HG03442 (cell line): ENCODE results near the gene REEP3.
"Not testable (repeated sequence)": the region's sequence is repeated elsewhere in the genome, so short reads cannot be mapped to it uniquely, and the experiment has no call there.

Experiments used
- ATAC-seq: cut with Tn5 transposase; IDR thresholded peaks from one replicate; pipeline ENCODE4 v1.9.1; 2021; ENCODE audit warnings: mild to moderate bottlenecking, moderate library complexity; ENCODE audit not compliant: unreplicated experiment

The REEP3 gene, protein sequence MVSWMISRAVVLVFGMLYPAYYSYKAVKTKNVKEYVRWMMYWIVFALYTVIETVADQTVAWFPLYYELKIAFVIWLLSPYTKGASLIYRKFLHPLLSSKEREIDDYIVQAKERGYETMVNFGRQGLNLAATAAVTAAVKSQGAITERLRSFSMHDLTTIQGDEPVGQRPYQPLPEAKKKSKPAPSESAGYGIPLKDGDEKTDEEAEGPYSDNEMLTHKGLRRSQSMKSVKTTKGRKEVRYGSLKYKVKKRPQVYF

DNA sequence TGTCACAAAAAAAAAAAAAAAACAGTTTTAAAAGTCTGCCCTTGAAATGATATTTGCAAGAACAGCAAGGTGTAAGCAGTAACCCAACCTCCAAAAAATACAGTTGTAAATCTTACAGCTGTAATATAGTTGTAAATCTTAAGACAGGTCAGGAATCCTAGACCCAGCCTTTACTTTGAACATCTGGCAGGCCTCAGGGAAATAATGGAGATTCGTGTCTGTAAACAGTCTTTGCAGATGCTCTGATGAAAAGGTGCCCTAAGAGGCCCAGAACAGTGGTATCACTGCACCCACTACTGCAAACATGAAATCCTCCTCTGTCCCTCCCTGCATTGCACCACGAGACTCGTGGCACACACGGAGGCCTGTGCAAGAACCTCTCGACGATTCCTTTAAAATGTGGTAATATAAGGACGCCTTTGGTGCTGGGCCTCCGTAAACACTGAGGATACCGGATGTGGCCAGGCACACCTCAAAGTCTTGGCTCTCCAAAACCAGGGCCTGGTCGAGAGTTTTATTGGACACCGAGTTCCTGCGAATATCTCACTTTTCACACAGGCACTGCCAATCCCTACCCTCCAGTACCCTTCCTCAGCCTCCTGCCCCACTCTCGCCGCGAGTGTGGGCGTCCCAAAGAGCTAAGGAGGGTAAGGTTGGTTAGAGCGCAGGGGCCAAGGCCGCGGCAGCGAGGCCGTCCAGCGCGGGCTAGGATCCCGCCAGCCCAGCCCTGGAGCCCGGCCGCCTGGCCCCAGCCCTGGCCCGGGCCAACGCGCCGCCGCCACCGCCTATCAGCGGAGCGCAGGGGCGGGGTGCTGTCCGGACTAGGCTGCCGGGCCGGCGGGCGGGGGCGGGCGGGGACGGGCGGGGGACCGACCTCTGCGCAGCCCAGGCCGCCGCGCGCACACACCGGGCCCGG lies at the start of gene REEP3:
Gene REEP3 (plus strand): TSS at position 902 of the 916 bp plus-strand sequence. CDS start 145 bp downstream, outside the sequence.
- ATAC-seq: peak; percentile 66

DNA sequence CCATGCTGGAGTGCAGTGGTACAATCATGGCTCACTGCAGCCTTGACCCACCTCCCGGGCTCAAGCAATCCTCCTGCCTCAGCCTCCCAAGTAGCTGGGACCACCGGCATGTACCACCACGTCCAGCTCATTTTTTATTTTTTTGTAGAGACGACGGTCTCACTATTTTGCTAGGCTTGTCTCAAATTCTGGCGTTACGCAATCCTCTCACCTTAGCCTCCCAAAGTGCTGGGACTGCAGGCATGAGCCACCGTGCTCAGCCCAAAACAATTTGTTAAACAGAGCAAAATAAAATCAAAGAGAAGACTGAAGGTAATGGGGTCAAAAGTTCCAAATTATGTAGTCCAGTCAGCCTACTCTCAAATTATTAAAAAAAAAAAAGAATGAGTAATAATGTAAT lies 46.7 kb upstream of the REEP3 start:
- ATAC-seq: no peak

DNA sequence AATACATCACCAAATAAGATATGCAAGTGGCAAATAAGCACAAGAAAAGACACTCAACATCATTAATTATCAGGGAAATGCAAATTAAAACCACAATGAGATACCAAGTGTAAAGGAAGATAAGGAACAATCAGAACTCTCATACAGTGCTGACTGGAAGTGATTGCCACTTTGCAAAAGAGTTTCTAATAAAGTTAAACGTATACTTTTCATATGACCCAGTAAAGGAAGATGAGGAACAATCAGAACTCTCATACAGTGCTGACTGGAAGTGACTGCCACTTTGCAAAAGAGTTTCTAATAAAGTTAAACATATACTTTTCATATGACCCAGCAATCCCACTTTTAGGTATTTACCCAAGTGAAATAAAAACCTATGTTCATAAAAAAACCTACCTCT lies 43.3 kb upstream of the REEP3 start:
- ATAC-seq: no peak

DNA sequence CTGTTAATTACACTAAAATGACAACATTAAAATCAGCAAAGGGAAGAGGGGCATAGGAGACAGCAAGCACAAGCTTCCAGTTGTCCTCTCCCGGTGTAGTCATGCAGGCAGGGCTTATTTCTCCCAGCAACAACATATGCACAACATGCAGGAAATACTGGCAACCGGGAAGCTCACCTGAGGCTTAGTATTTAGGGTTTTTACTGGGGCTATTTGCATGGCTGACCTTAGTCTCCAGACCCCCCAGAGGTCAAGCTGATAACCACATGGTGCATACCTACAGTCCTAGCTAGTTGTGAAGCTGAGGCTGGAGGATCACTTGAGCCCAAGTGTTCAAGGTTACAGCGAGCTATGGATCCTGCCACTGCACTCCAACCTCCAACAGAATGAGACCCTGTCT lies 42.6 kb upstream of the REEP3 start:
- ATAC-seq: no peak

DNA sequence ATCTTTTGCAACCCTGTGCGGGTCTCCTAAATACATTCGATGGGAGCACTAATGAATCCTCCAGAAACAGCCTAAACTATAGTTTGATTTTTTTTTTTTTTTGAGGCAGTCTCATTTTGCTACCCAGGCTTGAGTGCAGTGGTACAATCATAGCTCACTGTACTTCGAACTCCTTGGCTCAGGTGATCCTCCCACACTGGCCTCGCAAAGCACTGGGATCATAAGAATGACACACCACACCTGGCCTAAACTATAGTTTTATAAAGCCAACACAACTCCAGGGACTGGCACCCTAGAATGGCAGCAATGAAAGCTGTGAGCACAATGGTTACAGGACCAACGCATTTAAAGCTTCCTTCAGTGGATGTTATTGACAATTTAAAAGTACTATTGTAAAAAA lies 41.0 kb upstream of the REEP3 start:
- no peak for ATAC-seq

DNA sequence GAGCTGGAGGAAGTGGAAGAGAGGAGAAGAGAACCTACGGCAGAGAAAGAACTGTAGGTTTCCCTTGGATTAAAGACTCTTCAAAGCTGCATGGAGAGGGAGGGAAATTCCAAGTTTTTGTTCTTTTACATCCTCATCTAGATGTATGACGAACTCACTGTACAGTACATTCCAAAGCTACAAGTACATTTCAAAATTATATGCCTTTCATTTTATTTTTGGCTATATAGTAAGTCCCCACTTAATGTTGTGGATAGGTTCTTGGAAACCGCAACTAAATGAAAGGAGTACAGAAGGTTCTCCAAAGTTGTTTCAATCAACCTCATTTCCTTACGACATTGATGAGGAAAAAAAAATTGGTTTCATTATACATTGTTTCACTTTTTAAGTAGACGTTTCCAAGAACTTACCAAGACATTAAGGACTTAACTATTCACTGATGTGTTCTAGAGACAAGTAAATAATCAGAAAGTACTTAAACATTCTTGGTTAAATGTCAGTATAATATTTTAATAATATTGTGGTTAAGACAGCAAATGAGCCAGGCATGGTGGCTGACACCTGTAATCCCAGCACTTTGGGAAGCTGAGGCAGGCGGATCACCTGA lies 39.3 kb upstream of the REEP3 start:
- no peak for ATAC-seq

DNA sequence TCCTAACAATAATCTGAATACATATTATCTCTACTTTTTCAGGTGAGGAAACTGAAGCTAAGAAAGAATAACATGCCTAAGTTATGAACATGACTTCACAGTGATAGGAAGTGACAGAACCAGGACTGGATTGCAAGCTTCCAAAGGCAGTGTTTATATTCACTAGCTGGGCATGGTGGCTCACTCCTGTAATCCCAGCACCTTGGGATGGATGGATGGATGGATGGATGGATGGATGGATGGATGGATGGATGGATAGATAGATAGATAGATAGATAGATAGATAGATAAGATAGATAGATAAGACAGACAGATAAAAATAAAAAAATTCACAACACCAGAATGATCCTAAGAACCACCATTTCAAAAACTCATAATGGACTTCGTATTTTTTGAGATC lies 37.2 kb upstream of the REEP3 start:
- ATAC-seq: no peak

DNA sequence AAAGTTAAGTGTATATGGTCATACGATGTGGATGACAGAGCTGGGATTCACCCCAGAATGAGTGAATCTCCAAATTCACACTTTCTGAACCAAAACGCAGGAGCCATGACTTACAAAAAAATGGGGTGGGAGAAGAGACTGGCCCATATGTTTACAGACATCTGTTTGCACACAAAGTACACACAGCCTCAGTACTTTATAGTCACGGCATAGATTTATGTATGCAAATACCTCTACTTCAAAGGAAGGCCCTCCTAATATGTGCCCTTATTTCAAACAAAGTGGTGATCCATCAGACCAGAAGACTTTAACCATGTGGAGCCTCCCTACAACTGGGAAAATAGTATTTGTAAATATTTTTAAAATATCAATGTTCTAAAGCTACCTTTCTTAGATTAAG lies 33.2 kb upstream of the REEP3 start:
- no peak for ATAC-seq

DNA sequence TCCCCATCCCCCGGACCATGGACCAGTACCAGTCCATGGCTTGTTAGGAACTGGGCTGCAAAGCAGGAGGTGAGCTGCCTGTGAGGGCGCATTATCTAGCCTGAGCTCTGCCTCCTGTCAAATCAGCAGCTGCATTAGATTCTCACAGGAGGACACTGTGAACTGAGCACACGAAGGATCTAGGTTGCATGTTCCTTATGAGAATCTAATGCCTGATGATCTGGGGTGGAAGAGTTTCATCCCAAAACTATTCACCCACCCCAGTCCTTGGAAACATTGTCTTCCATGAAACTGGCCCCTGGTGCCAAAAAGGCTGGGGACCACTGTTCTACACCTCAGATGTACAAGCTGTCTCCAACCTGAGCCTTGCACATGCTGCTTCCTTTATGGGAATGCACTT lies 31.4 kb upstream of the REEP3 start:
- no peak for ATAC-seq

DNA sequence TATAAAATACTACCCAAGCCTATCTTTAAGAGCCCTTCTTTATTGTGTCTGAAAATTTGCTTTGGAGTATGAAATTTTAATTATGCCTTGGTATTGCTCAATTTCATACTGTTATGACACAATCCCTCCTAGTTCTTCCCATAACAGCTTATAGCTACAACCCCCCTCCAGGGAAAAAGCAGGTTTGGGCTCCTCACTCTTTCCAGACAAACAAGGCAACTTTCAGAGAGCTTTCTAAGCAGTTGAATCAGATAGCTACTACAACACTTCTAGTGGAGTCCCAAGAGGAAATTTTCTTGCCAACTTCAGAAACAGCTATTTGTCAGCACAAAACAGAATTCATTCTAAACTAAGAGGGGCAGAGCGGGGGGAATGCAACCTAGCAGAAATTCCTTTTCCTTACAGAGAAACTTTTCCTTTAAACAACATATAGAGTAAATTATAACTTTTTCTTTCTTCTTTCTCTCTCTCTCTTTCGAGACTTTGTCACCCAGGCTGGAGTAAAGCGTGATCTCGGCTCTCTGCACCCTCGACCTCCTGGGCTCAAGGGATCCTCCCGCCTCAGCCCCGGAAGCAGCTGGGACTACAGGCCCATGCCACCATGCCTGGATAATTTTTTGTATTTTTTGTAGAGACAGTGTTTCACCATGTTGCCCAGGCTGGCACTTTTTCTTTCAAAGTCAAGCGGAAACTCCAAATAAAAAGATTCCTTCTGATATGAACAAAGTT lies 29.4 kb upstream of the REEP3 start:
- ATAC-seq: no peak

DNA sequence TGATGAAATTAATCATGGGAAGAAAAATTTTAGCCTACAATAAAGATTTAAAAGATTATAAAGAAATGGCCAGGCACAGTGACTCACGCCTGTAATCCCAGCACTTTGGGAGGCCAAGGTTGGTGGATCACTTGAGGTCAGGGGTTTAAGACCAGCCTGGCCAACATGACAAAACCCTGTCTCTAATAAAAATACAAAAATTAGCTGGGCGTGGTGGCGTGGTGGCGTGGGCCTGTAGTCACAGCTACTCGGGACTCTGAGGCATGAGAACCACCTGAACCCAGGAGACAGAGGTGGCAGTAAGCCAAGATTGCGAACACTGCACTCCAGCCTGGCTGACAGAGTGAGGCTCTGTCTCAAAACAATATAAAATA lies 28.9 kb upstream of the REEP3 start:
- ATAC-seq: not testable (repeated sequence)

DNA sequence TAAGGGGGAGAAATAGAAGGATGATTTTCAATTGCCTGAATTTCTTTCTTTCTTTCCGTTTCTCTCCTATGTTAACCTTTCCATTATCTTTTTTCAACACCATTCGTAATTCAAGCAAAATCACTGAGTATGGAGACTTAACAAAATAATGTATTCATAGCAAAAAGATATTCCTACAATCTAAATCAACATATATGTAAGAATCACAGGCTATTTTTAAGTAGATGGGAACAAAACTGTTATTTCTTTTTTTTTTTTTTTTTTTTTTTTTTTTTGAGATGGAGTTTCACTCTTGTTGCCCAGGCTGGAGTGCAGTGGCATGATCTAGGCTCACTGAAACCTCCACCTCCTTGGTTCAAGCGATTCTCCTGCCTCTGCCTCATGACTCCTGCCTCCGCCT lies 28.2 kb upstream of the REEP3 start:
- no peak for ATAC-seq

DNA sequence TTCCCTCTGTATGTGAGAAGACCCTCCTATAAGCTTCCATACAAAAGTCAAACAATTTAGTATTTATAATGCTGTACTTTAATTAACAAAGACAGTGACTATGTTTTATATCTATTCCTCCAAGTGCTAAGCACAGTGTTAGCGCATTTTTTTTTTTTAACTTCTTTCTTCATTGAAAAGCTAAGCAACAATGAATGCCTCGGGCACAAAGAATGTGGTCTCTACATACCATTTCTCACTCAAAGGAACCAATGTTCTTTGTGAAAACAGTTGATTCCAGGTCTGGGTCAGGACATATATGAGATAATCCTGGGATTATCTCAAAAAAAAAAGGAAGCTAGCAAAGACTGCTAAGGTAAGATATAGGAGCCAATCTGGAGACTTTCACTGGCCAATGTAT lies 26.2 kb upstream of the REEP3 start:
- no peak for ATAC-seq

DNA sequence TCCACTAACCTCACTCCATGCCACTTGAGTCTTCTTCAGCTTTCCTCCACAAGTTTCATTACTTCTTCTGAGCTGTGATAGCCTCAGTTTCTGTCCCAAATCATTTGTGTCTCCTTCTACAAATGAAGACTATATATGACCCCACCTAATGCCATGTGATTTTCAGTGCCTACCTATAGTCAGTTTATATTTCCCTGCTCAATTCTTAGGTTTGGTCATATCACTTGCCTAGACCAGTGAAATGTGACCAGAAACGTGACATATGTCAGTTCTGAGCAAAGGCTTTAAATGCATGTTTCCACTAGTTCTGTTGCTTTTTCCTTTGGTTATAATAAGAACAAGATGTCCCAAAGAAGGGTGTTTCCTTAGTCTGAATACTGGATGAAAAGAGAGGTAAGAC lies 24.6 kb upstream of the REEP3 start:
- no peak for ATAC-seq

DNA sequence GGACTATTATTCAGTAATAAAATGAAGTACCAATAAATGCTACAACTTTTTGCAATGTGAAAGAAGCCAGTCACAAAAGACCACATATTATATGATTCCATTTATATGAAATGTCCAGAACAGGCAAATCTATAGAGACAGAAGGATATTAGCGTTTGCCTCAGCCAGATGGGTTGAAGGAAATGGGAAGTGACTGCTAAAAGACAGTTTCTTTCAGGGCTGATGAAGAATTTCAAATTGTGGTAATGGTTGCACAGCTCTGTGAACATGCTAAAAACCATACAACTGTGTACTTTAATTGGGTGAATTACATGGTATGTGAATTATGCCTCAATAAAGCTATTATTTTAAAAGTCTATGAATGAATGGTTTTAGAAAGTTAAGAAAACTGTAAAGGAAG lies 23.9 kb upstream of the REEP3 start:
- ATAC-seq: no peak

DNA sequence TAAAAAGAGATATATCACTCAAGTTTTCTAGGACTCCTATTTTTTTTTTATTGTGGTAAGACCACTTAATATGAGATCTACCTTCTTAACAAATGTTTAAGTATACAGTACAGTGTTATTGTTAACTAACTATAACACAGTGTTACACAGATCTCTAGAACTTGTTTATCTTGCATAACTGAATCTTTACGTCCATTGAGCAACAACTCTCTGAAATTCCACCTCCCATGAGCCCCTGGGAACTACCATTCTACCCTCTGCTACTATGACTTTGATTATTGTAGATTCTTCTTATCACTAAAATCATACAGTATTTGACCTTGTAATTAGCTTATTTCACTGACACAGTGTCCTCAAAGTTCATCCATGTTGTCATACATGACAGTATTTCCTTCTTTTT lies 22.5 kb upstream of the REEP3 start:
- no peak for ATAC-seq

DNA sequence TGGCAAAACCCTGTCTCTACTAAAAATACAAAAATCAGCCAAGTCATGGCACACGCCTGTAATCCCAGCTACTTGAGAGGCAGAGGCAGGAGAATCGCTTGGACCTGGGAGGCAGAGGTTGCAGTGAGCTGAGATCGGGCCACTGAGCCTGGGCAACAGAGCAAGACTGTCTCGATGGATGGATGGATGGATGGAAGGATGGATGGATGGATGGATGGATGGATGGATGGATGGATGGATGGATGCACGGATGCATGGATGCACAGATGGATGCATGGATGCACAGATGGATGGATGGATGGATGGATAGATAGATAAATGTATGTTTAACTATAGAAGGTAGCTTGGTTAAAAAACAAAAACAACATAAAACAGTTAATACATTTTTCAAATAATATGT lies 20.6 kb upstream of the REEP3 start:
- ATAC-seq: not testable (repeated sequence)

DNA sequence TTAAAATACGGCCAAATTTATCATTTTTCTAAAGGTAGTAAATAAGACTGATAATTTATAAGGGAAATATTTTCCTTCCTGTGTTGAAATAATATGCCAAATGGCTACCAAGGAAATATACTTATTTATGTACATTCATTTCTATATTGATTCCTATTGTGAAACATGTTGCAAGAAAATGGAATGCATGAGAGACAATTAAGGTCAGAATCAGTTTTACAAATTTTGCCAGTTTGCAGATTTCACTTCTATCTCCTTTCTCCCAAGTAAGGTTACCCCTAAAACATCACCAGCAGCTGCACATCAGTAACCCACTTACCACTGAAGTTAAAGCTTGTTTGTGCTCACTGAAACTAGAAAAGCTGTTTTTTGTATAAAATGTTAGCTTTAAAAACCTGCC lies 19.2 kb upstream of the REEP3 start:
- no peak for ATAC-seq

DNA sequence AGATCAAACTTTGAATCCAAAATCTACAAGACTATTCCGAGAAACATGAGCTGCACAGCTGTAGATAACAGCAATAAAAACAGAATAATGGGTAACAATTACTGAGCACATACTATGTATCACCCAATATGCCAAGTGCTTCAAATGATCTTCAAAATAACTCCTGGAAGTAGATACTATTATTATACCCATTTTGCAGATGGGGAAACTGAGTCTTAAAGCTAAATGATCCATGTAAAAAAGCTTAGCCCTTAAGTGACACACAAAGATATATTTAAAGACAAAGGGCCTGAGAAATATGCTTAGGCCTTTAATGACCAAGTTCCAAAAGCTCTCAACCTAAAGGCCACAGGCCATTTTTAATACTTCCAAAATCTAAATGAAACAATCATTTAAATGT lies 18.4 kb upstream of the REEP3 start:
- ATAC-seq: no peak

DNA sequence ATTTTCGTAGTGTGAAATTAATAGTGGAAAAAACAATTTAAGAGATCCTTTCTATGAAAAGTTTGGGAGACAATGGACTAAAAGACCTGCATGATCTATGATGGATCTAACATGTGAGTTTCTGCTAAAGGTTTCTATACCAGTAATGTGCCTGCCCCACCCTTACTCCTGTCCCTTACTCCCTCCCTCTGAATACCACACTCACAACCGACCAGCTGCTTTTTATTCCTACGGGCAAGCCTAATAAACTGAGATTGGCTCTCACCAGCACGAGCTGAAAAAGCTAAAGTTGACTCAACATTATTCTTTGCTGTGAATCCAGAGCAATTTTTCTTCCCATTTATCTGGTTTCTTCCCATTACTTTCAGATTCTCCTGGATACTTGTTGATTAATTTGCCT lies 17.8 kb upstream of the REEP3 start:
- no peak for ATAC-seq

DNA sequence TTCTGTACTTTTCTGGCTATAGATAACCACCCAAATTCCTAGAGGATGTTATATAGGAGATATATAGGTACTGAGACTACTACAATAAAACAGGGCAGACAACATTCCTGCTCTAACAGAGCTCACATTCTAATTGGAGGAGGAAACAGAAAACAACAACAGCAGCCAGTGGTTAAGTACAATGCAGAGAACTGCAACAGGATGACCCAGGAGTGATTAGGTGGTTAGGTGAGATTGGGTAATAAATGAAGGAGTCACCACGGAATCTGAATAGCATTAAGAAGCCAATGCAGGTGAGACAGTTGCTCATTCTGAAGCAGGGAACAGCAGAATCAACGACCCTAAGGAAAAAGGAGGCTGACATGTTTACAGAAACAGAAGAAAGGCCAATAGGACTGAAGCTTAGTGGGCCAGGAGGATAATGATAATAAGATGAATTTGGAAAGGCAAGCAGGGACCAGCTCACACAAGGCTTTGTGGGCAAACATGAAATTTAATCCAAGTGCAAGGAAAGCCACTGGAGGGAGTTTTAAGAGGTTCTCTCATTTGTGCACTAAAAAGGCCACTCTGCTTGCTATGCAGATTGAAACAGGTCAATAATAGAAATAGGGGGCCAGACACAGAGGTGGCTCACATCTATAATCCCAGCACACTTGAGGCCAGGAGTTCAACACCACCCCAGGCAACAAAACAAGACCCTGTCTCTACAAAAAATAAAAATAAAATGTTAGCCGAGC lies 16.9 kb upstream of the REEP3 start:
- no peak for ATAC-seq
